Mucosa of rectum (tissue), 2 donors: ENCODE results near the gene WFDC13.
"Not testable (repeated sequence)": the region's sequence is repeated elsewhere in the genome, so short reads cannot be mapped to it uniquely, and the experiment has no call there.

ENCODE experiments used
- H3K27ac ChIP-seq, 2 donors: one replicate each; pipeline ENCODE4 v1.7.0; 2013; ENCODE audit warnings: inconsistent platforms in 2 of 2, low read depth in 2 of 2, low read length in 2 of 2
- H3K27me3 ChIP-seq, 2 donors: one replicate each; pipeline ENCODE4 v1.7.0; 2013; ENCODE audit warnings: low read length in 2 of 2; ENCODE audit not compliant: control insufficient read depth in 2 of 2, insufficient read depth in 2 of 2
- H3K36me3 ChIP-seq, 2 donors: one replicate each; pipeline ENCODE4 v1.7.0; 2013; ENCODE audit warnings: low read length in 2 of 2; ENCODE audit not compliant: control insufficient read depth in 2 of 2, insufficient read depth in 2 of 2
- H3K4me1 ChIP-seq, 2 donors: one replicate each; pipeline ENCODE4 v1.7.0; 2013; ENCODE audit warnings: low read length in 2 of 2, mild to moderate bottlenecking in 1 of 2; ENCODE audit not compliant: control insufficient read depth in 2 of 2, insufficient read depth in 2 of 2
- H3K4me3 ChIP-seq, 2 donors: one replicate each; pipeline ENCODE4 v1.7.0; 2013; ENCODE audit warnings: low read length in 2 of 2
- H3K9ac ChIP-seq, 2 donors: one replicate each; pipeline ENCODE4 v1.7.0; 2013; ENCODE audit warnings: low read length in 2 of 2, low read depth in 1 of 2, mild to moderate bottlenecking in 1 of 2
- H3K9me3 ChIP-seq, 2 donors: one replicate each; pipeline ENCODE4 v1.7.0; 2013; ENCODE audit warnings: low read length in 2 of 2; ENCODE audit not compliant: control insufficient read depth in 2 of 2
- donor health status: healthy.
- donor health status: Normal muscosa, but diverticular disease.

Gene WFDC13, protein sequence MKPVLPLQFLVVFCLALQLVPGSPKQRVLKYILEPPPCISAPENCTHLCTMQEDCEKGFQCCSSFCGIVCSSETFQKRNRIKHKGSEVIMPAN

DNA sequence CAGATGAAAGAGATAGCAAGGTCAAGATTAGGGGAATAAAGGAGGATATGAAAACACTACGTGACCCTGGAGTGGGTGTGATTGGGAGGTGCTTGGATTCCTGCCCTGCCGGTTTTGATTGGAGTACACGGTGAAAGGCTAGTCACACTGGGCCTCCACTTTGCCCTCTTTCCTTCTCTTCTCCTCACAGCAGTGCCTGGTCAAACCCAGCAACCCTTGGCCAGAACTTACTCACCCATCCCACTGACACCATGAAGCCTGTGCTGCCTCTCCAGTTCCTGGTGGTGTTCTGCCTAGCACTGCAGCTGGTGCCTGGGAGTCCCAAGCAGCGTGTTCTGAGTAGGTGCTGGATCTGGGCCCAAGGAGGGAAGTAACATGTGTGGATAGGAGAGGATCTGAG, at the start of gene WFDC13:
Gene WFDC13 (plus strand): TSS at position 166 of the 400 bp plus-strand sequence. CDS start 86 bp downstream, at position 252.
- H3K4me1 ChIP-seq, result no peaks in the 10 kb centered on the region
- H3K27me3 ChIP-seq, result no peaks in the 10 kb centered on the region
- no peak within 1 kb of the TSS for H3K9ac ChIP-seq
- H3K4me3 ChIP-seq, result no peak within 1 kb of the TSS
- H3K9me3 ChIP-seq, result no peaks in the 10 kb centered on the region
- no peaks in the 10 kb centered on the region for H3K36me3 ChIP-seq
- no peak within 1 kb of the TSS for H3K27ac ChIP-seq

DNA sequence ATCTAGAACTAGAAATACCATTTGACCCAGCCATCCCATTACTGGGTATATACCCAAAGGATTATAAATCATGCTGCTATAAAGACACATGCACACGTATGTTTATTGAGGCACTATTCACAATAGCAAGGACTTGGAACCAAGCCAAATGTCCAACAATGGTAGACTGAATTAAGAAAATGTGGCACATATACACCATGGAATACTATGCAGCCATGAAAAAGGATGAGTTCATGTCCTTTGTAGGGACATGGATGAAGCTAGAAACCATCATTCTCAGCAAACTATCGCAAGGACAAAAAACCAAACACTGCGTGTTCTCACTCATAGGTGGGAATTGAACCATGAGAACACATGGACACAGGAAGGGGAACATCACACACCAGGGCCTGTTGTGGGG, 44.8 kb upstream of the WFDC13 start:
- H3K4me1 ChIP-seq, H3K4me3 ChIP-seq, H3K9ac ChIP-seq, H3K9me3 ChIP-seq, H3K27ac ChIP-seq, H3K36me3 ChIP-seq, H3K27me3 ChIP-seq: not testable (repeated sequence)

DNA sequence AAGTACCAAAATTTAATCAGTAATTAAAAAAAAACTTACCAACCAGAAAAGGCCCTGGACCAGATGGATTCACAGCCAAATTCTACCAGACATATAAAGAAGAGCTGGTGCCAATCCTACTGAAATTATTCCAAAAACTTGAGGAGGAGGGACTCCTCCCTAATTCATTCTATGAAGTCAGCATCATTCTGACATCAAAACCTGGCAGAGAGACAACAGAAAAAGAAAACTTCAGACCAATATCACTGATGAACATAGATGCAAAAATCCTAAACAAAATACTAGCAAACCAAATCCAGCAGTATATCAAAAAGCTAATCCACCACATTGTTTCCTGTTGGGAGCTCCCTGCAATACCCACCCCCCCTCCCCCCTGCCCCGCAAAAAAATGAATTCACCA, 31.7 kb upstream of the WFDC13 start, which contains the start of gene WFDC11:
Gene WFDC11 (minus strand): TSS at position 101 of the 400 bp plus-strand sequence. CDS start 19,639 bp downstream, outside the sequence.
- Histone ChIP-seq H3K27ac (no peak within 1 kb of the TSS), H3K4me3 (no peak within 1 kb of the TSS), H3K36me3 (no peaks in the 10 kb centered on the region), H3K9me3 (no peaks in the 10 kb centered on the region), H3K4me1 (no peaks in the 10 kb centered on the region), H3K27me3 (no peaks in the 10 kb centered on the region), H3K9ac (no peak within 1 kb of the TSS)

DNA sequence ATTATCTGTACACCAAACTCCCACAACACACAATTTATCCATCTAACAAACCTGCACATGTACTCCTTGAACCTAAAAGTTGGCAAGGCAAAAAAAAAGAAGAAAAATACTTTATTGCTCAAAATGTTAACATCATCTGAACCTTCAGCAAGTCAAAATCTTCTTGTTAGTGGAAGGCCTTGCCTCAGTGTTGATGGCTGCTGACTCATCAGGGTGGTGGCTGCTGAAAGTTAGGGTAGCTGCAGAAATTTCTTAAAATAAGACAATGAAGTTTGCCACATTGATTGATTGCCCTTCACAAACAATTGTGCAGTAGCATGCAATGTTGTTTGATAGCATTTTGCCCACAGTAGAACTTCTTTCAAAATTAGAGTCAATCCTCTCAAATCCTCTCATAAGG, 29.1 kb upstream of the WFDC13 start:
- Histone ChIP-seq H3K9ac (no peak overlapping the region), H3K27me3 (no peaks in the 10 kb centered on the region), H3K27ac (no peak overlapping the region)

DNA sequence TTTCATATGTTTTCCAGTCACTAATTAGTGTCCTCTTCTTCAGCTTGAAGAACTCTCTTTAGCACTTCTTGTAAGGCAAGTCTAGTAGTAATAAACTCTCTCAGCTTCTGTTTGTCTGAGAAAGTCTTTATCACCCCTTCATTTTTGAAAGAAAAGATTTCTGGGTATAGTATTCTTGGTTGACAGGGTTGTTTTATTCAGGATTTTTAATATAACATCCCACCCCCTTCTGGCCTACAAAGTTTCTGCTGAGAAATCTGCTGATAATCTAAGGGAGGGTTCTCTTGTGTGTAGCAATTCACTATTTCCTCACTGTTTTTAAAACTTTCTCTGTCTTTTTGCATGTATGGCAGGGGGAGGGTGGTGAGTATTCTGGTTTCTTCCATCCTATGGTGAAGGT, 22.2 kb upstream of the WFDC13 start:
- Histone ChIP-seq H3K27ac (no peak overlapping the region), H3K9me3 (peaks cover 2 to 8% of the 10 kb centered on the region in 2 donors), H3K4me3 (no peak overlapping the region), H3K36me3 (no peaks in the 10 kb centered on the region), H3K27me3 (peaks cover 0 to 3% of the 10 kb centered on the region in 2 donors), H3K4me1 (no peaks in the 10 kb centered on the region), H3K9ac (no peak overlapping the region)

More for the DNA sequence above, 29.1 kb upstream of the WFDC13 start:
- Histone ChIP-seq H3K36me3 (no peaks in the 10 kb centered on the region), H3K9me3 (no peaks in the 10 kb centered on the region), H3K4me1 (no peaks in the 10 kb centered on the region), H3K4me3 (no peak overlapping the region)

DNA sequence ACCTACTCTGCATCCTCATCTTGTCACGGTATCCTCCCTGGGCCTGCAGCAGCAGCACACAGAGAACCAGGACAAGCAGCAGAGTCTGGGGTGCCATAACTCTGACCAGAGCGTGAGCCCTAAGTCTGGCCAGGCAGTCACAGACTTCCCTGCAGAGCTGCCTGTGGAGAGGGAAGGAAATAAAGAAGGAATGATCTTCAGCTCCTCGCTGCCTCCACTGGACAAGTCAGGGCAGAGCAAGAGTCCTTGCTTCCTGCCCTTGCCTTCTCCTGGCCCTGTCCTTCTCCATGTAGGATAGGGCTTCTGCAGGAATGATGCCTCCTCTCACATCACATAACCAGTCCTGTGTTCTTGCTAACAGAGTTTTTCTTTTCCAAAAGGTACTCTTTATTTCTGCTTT, 15.9 kb upstream of the WFDC13 start:
- Histone ChIP-seq H3K27ac (no peak overlapping the region), H3K27me3 (peaks cover 0 to 3% of the 10 kb centered on the region in 2 donors), H3K9me3 (no peaks in the 10 kb centered on the region), H3K9ac (no peak overlapping the region), H3K4me3 (no peak overlapping the region), H3K36me3 (no peaks in the 10 kb centered on the region), H3K4me1 (no peaks in the 10 kb centered on the region)

DNA sequence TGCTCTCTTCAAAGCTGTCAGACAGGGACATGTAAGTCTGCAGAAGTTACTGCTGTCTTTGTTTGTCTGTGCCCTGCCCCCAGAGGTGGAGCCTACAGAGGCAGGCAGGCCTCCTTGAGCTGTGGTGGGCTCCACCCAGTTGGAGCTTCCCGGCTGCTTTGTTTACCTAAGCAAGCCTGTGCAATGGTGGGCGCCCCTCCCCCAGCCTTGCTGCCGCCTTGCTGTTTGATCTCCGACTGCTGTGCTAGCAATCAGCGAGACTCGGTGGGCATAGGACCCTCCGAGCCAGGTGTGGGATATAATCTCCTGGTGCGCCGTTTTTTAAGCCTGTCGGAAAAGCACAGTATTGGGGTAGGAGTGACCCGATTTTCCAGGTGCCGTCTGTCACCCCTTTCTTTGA, 8.5 kb upstream of the WFDC13 start:
- H3K9me3 ChIP-seq, H3K4me1 ChIP-seq, H3K4me3 ChIP-seq, H3K27me3 ChIP-seq, H3K36me3 ChIP-seq, H3K27ac ChIP-seq, H3K9ac ChIP-seq: not testable (repeated sequence)

DNA sequence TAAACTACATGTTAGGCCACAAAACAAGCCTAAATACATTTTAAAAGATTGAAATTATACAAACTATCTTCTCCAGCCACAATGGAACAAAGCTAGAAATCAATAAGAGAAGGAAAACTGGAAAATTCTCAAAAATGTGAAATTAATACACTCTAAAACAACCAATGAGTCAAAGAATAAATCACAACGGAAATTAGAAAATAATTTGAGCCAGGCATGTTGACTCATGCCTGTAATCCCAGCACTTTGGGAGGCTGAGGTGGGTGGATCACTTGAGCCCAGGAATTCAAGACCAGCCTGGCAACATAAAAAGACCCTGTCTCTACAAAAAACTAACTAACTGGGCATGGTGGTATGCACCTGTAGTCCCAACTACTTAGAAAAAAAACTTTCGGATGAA, 6.3 kb upstream of the WFDC13 start:
- H3K27ac ChIP-seq, result no peak overlapping the region
- no peaks in the 10 kb centered on the region for H3K27me3 ChIP-seq
- no peak overlapping the region for H3K9ac ChIP-seq
- no peaks in the 10 kb centered on the region for H3K36me3 ChIP-seq
- H3K9me3 ChIP-seq, result no peaks in the 10 kb centered on the region
- H3K4me1 ChIP-seq, result no peaks in the 10 kb centered on the region
- H3K4me3 ChIP-seq, result no peak overlapping the region

DNA sequence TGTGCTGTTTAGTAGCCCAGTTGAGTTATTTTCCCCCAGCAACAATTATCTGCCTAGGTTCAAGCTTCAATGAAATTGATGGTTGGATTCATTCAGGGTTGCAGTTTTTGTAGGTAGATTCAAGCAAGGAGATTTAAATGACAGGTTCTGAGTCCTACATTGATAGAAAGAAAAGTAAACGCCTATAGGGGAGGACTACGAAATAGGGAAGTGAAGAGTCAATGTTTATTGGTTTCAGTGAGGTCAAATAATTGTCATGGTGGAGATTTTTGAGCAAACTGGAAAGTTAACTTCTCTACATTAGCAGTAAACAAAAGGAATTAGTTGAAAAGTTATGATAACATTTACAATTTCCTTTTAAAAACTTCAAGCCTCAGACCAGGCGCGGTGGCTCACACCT, 734 bp upstream of the WFDC13 start:
- Histone ChIP-seq H3K36me3 (no peaks in the 10 kb centered on the region), H3K27ac (no peak overlapping the region), H3K9me3 (no peaks in the 10 kb centered on the region), H3K27me3 (no peaks in the 10 kb centered on the region), H3K4me1 (no peaks in the 10 kb centered on the region), H3K9ac (no peak overlapping the region), H3K4me3 (no peak overlapping the region)

DNA sequence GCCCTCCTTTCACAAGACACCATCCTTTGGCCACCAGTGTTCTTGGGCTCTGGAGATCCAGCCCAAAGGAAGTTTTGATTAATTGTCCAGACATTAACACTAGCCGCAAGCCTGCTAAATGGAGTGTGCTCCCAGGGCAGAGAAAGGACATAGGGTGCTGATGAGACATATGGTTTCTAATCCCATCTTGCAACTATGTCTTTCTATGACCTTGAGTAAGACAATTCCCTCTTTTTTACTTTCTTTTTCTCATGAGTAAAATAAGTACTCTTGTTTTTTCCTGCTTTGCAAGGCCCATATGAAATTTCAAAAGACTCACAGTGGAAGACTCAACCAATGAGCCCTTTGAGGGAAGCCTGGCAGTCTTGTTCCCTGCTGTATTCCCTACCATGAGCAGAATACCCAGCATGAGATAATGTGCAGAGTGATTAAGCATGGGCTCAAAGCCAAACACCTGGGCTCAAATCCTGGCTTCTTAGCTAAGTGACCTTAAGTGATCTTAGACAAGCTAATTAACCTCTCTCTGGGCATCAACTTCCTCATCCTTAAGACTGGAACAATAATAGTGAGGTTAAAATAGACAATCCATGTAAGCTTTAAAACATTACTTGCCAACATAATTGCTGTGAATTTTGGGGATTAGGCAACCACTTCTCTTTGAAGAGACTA, 3.3 kb downstream of the WFDC13 start, which contains the start of gene WFDC10B:
Gene WFDC10B (minus strand): TSS at position 51 of the 669 bp plus-strand sequence. CDS start 19,027 bp downstream, outside the sequence.
- Histone ChIP-seq H3K4me3 (no peak within 1 kb of the TSS), H3K27me3 (no peaks in the 10 kb centered on the region), H3K36me3 (no peaks in the 10 kb centered on the region), H3K9me3 (no peaks in the 10 kb centered on the region), H3K4me1 (no peaks in the 10 kb centered on the region), H3K9ac (no peak within 1 kb of the TSS), H3K27ac (no peak within 1 kb of the TSS)
